Ammon's horn (tissue), 1 donor: ENCODE measurements around the gene CORO2B.
"Not testable (repeated sequence)": the region's sequence is repeated elsewhere in the genome, so short reads cannot be mapped to it uniquely, and the experiment has no call there.

Experiments used
- DNase-seq: peaks from one replicate; pipeline ENCODE4 v3.0.0-alpha.2; 2016; ENCODE audit warnings: low spot score

CORO2B gene

DNA sequence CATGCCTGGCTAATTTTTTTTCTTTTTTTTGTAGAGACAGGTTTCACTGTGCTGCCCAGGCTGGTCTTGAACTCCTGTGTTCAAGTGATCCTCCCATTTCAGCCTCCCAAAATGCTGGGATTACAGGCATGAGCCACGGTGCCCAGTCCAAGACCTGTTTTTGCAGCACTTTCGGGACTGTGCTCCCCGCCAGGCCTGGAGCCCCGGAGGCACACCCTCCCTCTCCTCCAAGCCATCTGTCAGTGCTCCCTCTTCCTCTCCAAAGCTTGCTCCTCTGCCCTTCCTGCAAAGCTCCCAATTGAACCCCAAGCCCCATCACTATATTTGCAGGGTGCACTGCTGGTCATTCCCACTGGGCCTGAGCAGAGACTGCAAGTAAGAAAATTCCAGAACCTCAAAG is 98.1 kb downstream of the CORO2B start:
- DNase-seq: no peak

DNA sequence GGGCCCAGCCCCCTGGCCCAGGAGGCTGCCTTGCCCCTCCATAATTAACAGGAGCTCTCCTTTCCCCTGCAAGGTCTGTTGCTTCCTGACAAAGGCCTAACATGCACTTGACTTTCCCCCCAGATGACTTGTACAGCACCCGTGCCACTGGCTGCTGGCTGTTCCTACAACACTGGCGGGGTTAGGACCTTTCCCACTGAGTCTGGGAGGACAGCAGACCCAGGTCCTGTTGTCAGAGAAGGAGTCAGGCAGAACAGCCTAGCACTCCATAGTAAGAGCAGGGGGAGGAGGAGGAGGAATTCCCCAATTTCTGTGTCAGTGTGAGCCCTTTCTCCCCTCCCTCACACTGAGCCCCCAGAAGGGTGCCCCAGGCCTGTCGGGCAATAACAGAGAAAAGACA is 99.2 kb downstream of the CORO2B start:
- no peak for DNase-seq

DNA sequence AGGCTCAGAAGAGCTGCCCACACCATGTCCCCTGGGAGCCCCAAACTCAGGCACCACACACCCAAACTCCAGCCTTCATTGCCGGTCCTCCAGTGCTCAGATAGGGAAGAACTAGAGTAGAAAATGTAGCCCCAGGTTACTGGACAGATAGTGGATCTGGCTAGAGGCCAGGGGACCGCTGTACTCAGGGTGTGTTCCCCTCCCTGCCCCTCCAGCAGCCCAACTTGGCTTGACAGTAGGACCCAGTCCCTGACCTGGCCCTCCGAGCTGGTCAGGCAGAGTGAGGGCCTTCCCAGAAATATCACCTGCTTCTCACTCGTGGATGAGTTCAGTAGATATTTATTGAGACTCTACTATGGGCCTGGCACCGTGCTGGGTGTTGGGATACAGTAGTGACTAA is 100.0 kb downstream of the CORO2B start:
- DNase-seq: no peak

GRCh38 chr15:68679161-68679560 is 100.4 kb downstream of the CORO2B start:
- no peak for DNase-seq

- peak; percentile 96 for DNase-seq
These were observed 101.2 kb downstream of the CORO2B start for GRCh38 chr15:68679961-68680371.

DNA sequence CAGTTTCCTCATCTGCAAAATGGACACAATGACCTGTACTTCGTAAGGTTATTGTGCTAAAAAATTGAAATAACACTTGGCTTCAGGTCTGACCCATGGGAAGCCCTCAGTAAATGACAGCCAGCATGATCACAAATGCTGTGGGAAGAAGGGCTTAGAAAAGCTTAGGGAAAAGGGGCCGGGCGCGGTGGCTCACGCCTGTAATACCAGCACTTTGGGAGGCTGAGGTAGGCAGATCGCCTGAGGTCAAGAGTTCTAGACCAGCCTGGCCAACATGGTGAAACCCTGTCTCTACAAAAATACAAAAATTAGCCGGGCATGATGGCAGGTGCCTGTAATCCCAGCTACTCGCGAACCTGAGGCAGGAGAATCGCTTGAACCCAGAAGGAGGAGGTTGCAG is 102.0 kb downstream of the CORO2B start:
- not testable (repeated sequence) for DNase-seq

GRCh38 chr15:68681836-68682235 is 103.0 kb downstream of the CORO2B start:
- no peak for DNase-seq

DNA sequence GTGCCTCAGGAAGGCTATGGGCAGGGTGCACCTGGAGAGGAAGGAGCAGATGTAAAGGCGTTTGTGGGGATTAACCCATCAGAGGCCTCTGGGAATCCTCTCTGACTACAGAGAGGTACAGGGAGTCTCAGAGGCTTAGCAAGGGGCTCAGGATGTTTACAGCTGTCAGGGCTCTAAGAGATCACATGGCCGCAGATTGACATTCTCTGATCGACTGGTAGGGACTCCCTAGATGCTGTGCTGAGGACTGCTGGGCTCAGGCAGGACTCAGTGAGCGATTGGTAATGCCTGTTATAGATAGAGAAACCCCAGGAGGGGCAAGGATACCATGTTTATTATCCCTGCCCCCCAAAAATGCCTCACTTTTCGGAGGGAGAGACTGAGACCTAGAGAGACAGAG is 103.5 kb downstream of the CORO2B start:
- DNase-seq: no peak

DNA sequence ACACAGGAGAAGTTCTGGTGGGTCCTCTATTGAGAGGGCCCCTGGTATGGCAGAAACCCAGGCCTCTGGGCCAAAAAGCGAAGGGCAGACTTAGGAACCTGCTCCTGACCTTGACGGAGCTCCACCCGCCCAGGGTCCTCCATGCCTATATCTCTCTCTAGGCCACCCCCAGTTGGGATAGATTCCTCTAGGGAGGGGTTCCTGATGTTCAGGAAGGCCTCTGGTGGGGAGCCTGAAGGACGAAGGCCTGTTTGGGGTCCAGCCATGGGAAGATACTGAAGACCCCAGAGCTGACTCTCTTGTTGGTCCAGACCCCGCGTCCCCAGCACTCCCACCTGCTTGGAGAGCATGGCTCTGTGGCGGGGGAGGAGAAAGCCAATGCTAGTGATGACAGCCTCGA is 104.2 kb downstream of the CORO2B start:
- DNase-seq: no peak

DNA sequence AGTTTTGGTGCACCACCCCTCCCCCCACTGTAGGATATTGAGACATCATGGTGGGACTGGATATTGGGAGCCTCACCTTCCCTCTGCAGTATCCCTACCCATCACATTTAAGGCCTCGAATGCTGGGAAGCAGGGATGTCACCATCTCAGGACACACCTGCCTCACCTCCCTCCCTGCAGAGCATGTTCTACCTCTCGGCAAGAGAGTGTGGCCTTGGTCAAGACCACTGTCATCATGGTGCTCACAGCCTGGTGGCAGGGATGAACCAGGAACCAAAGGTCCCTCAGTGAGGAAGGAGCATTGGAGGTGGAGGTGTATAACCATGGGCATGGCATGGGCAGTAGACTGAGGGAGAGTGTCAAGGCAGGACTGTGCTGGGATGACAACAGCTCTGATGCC is 104.8 kb downstream of the CORO2B start:
- no peak for DNase-seq

DNA sequence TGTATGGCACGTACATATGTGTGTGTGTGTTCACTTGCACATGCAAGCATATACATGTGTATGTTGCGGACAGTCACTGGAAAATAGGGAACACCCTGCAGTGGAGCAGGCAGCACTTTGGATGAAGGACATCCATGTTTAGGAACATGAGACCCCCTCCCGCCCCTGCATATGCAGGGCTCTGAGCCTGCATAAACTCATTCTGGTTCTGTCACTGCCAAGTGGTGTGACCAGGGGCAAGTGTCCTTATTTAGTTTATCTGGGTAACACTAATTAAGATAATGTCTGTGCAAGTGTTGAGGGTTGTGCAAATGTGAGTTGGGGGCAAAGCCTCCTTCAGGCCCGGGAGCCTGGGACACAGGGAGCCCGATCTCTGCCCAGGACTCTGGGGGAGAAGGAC is 105.7 kb downstream of the CORO2B start:
- DNase-seq: no peak

GRCh38 chr15:68687136-68687735 is 108.4 kb downstream of the CORO2B start:
- no peak for DNase-seq

DNA sequence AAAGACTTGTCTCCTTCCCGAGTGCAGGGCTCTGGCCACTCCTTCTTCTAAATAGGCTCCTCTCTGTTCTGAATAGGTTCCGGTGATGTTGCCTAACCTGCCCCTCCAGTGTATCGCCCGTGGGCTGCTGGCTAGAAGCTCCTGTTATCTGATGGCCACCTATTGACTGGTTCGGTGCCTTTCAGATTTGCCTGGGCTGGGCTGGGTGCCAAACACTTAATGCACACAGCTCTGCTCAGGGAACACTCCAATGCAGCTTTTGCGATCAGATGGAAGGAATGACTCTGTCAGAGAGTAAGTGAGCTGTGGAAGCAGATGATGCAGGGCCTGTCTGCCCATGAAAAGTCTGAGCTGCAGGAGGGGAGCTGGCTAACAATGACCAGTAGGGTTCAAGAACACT is 112.9 kb downstream of the CORO2B start:
- DNase-seq: no peak

- DNase-seq: no peak
These were observed 114.3 kb downstream of the CORO2B start for GRCh38 chr15:68693071-68693470.

- no peak for DNase-seq
These were observed 115.3 kb downstream of the CORO2B start for GRCh38 chr15:68694111-68694510.

DNA sequence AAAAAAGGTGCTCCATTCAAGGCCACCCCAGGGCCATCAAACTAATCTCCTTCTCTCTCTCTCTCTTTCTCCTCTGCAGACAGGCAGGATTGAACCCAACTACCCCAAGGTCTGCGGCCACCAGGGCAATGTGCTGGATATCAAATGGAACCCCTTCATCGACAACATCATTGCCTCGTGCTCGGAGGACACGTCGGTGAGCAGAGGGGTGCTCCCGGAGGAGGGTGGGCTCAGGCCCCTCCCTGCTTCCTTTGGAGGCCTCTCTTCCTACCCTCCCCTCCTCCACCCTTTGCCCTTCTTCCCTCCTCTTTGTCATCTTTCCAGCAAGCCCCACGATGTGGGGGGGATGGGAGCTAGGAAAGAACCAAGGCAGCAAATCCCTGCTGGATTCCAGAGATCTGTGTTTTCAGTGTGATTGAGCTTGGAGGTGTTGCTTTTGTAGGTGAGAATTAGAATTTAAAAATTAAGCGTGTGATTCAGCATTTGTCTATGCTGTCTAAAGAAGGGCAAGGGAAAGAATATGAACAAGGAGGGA is 116.3 kb downstream of the CORO2B start:
- no peak for DNase-seq

- DNase-seq: no peak
These were observed 117.9 kb downstream of the CORO2B start for GRCh38 chr15:68696414-68697363.

DNA sequence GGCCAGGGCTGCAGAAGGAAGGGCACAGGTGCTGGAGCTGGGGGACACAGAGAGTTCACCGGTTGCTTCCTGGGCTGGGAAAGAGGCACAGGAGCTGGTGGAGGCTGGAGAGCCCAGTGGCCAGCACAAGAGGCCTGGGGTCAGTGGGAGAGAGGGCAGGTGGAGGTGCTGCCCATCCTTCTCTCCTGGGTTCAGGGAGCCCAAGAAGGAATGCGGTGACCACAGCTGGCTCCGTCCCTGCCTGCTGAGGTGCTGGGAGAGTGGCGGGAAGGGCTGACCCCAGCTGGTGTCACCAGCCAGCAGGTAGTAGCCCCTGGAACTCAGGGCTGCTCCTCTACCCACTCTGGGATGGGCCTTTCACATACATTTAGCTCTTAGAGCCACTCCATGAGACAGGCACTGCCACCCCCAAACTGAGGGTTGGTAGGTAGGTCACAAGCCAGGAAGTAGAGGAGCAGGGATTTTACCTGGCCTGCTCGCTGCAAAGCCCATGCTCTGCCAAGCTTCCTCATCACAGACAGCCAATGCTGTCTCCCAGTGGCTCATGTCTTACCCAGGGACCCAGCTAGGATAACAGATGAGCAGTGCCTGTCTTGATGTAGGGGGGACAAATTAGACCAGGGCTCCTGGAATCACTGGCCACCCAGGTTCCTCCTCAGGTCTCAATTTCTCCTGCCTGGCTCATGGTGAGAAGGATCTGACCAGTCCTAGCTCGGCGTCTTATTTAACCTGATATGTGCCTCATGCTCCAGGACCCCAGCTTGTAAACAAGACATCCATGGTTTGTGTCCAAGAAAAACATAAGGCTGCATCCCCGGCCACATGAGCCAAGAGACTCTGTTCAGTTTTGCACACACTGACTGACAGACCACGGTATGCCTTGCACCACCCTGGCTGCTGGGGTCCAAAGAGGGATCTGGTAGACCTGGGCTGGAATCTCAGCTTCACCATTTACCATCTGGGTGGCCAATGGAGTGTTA is 119.2 kb downstream of the CORO2B start:
- no peak for DNase-seq

- DNase-seq: no peak
These were observed 119.9 kb downstream of the CORO2B start for GRCh38 chr15:68698708-68699107.

- no peak for DNase-seq
These were observed 120.5 kb downstream of the CORO2B start for GRCh38 chr15:68699124-68699880.

DNA sequence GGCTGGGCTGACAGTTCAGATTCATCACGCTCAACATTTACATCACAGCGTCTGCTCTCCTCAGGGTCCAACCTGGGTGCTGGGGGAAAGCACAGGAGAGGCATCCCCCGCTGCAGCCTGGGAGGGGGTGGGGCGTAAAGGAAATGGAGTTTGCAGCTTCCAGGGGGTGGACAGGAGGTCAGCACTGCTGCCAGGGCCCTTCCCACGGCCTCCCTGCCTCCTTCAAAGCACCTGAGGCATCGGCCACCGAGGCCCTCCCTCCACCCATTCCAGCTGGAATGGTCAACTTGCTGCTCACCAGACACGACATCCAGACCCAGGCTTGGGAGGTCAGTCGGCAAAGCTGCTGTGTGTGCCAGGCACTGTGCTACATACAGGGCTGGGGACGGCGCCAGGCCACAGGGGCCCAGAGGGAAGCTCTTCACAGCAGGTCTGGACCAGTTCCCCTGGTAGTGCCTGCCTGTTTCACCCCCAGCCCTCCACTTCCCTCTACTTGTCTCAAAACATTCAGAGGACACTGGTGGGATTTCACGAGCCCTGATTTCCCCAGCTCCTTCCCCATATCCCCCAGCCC is 121.2 kb downstream of the CORO2B start:
- peak; percentile 72 for DNase-seq
